ENCODE results near the gene SYNE3.

GRCh38 chr14:95486875-95487668, 29.4 kb downstream of the SYNE3 start:
- TF ChIP-seq MTA3 (IDR thresholded peaks at IDR 0.05; ENCODE audit: borderline replicate concordance, low read length) (no peak), TCF3 (IDR thresholded peaks at IDR 0.05; ENCODE audit: borderline replicate concordance, insufficient read depth, low read depth, low read length) (no peak), CTCF (IDR thresholded peaks at IDR 0.05 in 2 of 3, conservative IDR thresholded peaks at IDR 0.05 in 1 of 3; ENCODE audit: control insufficient read depth in 2 of 3, extremely low read depth in 1 of 3, insufficient read depth in 1 of 3, low read depth in 3 of 3, low read length in 3 of 3) (no peak), ETV6 (conservative IDR thresholded peaks at IDR 0.05 in 1 of 2, IDR thresholded peaks at IDR 0.05 in 1 of 2; ENCODE audit: borderline replicate concordance in 1 of 2, low read depth in 1 of 2) (no peak), YY1 (IDR thresholded peaks at IDR 0.05; ENCODE audit: low read depth, low read length) (no peak), ZBED1 (IDR thresholded peaks at IDR 0.05; ENCODE audit: borderline replicate concordance) (no peak), EZH2 (IDR thresholded peaks at IDR 0.05; ENCODE audit: borderline replicate concordance, control insufficient read depth, low read depth, low read length) (no peak), POLR2AphosphoS5 (IDR thresholded peaks at IDR 0.05; ENCODE audit: low read length) (no peak), CBFB (IDR thresholded peaks at IDR 0.05; ENCODE audit: low read depth) (no peak), POLR2AphosphoS2 (IDR thresholded peaks at IDR 0.05; ENCODE audit: low read depth, low read length) (no peak), PAX8 (IDR thresholded peaks at IDR 0.05) (no peak), POLR2A (IDR thresholded peaks at IDR 0.05; ENCODE audit: low read depth, low read length) (no peak)

Data from GM12878 (cell line).